Renal cortical epithelial cell (primary cell): Measurements from ENCODE around the gene L3MBTL4. TPM values are rescaled to one million over a fixed set of nuclear protein-coding genes. Genes with fewer than 3 reads are reported as not detected.

Source experiments
- DNase-seq: peaks from one replicate; pipeline ENCODE4 v3.0.0-alpha.2; 2011; ENCODE audit warnings: low read depth
- total RNA-seq: library from RNA; depleted of rRNA; stranded (reverse); fragments of >200 nt; gene quantifications from 2 replicates; pipeline ENCODE4 v1.2.3, GENCODE V29; 2014

Gene L3MBTL4
- total RNA-seq, 1 donor from 2014 or later, result 2.2 TPM

DNA sequence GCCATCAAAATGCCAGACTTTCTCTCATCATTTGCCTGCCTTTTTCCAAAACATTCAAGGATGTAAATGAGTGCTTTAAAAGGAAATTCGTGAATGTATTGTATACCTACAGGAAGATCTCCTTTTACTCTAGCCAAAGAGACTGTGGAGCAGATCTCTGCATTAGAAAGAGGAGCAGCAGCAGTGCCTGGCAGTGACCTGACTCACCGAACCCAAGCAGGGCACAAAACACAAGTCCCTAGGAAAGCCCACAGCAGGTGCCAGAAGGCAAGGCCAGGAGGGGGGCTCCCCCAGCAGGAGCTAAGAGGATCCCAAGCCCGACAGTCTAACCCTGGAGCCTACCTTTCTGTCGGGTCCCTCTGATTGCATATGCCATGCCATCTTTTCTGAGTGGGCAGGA is 47.9 kb downstream of the L3MBTL4 start:
- DNase-seq, result no peak

DNA sequence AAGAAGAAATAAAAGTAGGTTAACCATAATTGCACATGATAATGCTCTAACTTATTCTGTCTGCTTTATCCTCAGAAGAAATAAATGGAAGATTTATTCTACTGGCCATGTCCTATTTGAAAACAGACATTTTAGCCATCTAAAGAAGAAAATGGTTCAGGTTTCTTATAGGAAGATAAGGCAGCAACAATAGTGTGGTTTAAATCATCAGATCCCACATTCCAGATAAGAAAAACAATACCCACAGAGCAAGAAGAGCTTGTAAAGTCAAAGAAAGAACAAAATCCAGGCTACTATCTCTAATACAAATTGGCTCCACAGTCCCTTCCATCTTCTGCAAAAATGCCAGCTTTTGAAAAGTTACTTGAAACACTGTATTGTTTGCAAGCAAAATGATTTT is 49.3 kb downstream of the L3MBTL4 start:
- no peak for DNase-seq

DNA sequence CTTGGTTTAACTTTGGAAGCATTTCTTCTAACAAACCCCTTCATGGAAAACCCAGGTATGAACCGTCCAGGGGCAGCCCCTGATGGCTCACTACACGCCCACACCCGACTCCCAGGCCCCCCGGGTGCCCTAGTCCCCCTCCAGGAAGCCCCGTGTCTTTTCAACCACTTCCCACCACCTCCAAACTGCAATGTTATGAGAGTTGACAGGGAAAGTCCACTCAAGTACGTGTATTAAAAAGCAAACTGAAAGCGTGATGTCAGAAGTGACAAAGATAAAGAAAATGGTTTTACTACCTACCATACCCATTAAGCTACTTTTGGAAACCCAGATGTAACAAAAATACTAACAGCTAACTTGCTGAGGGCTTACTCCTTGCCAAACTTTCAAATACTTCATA is 51.5 kb downstream of the L3MBTL4 start:
- DNase-seq, result peak; percentile 13

DNA sequence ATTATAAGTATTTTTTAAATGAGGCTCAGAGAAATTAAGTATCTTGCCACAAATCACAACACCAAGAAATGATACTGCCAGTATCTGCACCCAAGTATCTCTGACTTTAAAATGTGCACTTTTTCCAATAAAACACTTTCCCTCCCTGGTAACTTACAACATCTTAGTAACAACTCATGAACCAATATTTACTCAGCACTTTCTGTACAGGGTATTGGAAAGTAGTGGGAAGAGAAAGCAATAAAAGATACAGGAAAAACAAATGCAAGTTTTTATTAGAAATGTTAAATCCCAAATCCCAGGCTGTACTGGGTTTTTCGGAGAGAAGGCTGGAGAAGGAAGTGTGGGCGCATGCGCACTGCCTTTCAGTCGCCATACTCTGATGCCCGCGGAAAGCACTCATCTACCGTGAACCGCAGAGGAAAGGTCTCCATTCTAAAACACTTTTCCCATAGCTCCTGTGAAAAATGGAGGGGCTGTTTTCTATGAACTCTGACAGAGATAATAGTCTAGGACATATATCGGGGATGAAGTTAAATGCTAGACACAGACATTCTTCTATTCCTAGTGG is 52.1 kb downstream of the L3MBTL4 start:
- peak; percentile 35 for DNase-seq

DNA sequence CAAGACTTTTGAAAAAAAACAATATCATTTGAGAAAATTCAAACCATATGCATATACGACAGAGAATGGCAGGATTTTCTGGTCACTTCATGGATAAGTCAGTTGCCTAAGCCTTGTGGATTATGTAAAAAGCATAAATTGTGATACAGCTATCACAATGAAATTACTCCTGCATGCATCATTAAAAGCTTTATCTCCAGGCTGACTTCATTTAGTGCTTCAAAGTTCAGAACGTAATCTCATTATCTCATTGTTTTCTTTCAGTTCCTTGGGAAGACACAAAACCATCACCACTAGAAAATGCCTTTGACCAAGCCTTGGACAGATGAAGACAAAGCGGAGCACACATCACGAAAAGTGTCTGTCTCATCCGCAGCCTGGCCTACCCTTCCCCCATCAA is 57.0 kb downstream of the L3MBTL4 start:
- no peak for DNase-seq

DNA sequence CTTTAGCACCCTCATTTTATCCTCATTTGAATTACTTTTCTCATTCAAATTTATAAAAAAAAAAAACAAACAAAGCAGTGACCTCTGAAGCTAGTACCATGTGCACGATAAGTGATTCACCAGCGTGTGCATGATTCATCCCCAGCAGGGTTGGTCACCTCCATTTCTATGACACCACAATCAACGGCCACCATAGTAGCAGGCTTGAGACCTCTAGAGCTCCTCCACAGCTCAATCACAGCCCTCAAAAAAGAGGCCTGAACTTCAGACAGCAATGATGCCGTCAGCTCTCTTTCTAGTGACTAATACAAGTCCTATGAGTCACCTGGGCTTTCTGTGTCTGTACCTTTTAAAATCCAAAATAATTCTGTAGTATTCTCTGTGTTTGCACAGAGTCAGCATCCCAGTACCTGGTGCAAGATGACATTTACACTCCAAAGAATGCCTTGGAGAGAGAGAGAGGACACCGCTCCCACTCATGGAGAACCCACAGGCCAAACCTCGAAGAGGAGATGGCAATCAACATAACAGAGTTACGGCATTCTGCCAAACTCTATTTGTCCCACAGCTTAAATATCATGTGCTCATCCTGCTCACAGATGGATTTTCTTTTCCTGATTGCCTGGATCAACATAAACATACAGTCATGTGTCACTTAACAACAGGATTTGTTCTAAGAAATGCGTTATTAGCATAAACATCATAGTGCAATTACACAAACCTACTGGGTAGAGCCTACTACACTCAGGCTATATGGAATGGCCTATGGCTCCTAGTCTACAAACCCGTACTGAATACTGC is 58.7 kb downstream of the L3MBTL4 start:
- DNase-seq, result peak; percentile 80

DNA sequence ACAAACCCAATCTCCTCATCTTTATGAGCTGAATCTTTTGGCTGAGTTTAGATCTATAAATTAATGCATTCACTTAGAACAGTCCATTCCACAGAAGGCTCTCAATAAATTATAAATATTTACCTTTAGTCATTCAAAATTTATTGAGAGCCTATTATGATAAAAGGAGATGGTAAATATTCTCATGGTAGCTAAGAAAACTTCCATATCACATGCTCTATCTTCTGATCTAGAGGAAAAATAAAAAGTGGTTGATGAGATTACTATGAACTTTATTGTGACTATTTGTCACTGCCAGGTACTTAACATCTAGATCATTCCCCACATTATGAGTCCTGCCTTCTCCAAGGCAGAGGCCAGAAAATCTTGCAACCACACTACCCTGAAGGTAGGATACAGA is 62.4 kb downstream of the L3MBTL4 start:
- DNase-seq, result no peak

DNA sequence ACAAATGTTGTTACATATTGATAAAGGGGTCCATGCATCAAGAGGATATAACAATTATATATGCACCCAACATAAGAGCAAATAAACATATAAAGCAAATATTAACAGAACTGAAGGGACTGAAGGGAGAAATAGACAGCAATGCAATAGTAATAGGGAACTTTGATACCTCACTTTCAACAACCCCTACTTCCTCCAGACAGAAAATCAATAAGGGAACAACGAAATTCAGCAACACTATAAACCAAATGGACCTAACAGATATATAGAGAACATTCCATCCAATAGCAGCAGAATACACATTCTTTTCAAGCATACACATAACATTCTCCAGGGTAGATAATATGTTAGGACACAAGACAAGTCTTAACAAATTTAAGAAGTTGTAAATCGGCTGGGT is 71.7 kb downstream of the L3MBTL4 start:
- DNase-seq, result no peak

DNA sequence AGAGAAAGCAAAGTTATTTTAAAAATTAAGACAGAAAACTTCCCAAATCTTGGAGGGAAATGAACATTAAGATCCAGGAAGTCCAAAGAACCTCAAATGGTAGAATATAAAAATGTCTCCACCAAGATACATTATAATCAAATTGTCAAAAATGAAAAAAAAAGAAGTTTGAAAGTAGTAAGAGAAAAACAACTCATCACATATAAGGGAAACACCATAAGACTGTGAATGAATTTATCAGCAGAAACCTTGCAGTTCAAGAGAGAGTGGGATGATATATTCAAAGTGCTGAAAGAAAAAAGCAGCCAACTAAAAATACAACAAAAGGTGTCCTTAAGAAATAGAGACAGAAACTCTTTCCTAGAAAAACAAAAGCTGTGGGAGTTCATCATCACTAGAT is 73.0 kb downstream of the L3MBTL4 start:
- no peak for DNase-seq

DNA sequence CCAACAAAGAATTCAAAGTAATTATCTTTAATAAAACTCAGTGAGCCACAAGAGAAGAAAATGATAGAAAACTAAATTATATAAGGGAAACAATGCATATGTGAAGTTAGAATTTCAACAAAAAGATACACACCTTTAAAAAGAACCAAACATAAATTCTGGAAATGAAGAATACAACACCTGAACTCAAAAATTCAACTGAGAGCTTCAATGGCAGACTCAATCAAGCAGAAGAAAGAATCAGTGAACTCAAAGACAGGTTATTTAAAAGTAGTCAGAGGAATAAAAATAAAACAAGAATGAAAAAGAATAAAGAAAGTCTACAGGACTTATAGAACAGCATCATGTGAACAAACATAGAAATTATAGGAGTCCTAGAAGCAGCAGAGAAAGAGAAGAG is 73.4 kb downstream of the L3MBTL4 start:
- no peak for DNase-seq

DNA sequence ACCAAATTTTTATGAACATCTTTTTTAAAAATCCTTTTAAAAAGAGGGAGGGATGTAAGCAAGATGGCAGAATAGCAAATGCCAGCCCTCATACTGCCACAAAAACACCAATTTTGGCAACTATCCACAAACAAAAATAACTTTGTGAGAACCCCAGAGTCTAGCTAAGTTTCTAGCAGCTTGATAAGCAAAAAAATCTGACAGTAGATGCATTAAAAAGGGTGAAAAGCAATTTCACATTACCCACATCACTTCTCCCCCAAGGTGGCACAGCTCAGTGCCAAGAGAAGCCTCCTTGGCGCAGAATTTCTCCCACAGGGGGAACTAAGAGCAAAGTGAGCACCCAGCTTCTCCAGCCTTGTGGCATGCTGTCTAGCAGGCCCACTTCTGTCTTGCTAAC is 74.6 kb downstream of the L3MBTL4 start:
- DNase-seq, result no peak

DNA sequence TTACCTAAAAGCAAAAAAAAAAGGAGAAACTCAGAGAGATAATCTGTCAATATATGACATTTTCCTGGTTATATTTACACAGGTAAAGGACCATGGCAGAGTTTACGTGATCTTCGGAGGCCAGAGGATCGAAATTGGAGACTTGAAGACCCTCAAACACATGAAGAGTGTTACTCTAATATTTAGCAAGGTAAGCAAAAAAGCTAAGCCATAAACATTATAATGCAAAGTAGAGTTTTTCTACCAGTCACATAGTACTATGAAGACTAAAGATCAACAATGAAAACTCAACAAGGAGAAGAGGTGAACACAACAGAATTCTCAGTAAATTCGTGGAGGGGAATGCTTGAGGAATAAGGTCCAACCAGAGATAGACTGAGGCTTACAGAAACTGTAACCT is 78.5 kb downstream of the L3MBTL4 start:
- DNase-seq, result no peak

DNA sequence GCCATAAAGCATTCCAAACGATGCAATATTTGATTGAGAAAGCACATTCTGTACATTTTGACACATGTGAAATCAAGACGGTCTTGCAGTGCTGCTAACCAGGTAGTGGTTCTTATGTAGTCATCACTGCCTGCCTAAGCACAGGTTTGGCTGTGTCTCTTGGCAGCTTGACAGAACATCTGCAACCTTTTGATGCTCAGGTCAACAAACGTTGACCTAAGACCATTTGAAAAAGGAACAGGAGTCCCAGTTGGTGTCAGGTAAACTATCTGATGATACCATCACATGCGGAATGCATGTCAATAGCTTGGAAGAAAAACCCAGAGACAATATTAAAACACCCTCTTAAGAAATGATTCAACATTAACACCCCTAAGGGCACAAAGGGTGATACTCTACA is 80.7 kb downstream of the L3MBTL4 start:
- no peak for DNase-seq

DNA sequence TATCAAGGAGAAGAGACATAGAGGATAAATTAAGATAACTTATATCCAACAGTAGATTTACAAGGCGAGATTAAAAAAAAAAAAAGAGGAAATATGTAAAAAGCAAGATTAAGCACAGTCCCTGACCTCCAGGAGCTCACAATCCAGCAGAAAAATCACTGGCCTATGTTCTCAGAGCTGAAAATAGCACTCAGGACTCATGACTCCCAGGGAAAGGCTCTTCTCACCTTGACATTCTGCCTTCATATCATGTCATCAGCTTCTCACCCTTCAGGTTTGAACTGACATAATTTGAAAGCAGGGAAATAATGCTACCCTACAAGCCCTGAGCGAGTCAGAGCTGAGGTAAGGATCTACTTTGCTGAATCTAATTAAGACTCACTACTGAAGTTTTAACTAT is 82.8 kb downstream of the L3MBTL4 start:
- no peak for DNase-seq

DNA sequence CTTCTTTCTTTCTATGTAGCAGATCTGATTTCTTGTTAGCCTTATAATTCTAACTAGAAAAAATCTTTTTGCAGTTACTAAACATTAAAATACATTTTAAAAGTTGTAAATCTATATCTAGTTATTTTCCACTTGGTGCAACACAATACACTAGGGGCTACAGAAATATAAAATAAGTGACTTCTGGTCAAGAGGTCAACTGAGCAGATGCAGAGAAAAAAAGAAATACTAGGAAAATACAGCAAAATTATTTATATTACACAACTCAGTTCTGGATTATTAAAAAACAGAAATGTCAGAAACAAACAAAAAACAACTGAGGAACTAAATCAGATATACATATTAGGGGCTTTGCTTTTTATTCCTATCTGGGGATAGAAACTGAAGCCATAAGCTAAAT is 83.9 kb downstream of the L3MBTL4 start:
- no peak for DNase-seq

DNA sequence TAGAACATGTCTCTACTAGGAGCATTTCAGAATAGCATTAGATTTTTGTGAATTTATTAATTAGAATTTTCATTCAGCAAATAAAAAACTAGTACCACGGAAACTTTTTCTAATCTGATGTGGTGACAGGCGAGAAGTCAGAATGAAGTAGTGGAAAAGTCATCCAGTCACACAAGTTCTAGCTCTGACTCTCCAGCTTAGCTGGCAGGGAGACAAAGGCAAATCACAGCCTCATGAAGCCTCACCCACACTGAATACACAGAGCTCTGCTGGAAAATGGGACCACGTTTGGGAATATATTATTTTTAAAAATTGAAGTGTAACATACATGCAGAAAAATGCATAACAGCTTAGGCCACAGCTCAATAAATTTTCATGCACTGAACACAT is 86.1 kb downstream of the L3MBTL4 start:
- DNase-seq, result no peak

DNA sequence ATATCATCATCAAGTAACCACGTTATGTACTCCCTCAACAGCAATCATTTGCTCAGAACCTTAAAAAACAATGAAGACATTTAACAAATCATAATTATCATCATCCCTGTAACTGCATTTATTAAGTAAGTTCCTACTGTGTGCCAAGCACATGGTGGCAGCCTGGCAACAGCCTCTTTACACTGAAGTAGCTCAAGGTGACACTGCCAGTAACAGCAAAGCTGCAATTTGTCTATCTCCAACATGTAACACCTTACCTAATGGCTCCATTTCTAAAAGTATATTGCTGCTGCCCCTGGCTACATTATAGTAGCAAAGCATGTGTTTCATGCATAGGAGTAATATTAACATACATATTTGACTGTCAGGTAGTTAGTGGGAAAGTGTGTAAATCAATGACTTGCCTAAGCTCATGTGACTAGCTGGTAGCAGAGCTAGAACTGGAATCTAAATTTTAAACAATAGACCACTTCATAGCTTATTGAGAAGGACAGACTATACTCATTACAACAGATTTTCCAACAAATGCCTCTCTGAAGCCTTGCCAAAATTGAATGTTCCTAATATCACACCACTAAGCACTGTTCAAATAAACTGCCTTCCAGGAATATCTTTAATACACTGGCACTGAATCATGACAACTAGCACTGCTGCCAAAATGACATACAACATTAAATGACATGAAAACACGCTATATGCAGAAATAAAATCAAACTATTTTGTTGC is 86.7 kb downstream of the L3MBTL4 start:
- no peak for DNase-seq

DNA sequence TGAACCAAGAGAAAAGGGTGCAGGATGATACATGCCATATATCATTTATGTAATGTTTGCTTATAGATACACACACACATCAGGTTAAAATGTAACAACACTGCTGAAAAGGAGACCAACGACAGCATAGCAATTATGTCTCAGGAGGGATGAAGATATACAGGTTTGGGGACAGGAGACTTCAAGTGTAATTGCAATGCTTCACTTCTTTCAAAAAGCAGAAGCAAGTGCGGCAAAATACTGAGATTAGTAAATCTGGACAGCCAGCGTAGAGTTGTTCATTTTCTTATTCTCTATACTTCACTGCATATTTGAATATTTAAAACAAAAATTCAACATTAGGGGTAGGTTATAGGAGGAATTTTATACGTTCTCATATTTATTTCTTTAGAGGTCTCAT is 87.2 kb downstream of the L3MBTL4 start:
- no peak for DNase-seq

DNA sequence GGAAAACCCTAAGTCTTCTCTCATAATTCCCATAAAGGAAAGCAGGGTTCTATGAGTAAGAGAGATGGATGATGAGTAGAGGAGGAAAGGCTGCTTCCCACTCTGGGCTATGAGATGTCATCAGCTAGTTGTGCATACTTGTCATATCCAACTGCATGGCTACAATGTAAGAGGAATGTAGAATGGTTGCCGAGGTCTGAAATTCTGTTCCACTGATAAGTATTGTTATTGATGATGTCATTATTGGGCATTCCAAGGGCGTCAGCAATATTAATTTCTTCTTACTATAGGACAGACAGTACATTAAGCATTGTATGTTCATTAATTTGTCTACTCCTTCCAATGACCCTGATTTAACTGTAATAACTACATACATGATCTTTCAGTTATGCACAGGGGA is 88.1 kb downstream of the L3MBTL4 start:
- no peak for DNase-seq

DNA sequence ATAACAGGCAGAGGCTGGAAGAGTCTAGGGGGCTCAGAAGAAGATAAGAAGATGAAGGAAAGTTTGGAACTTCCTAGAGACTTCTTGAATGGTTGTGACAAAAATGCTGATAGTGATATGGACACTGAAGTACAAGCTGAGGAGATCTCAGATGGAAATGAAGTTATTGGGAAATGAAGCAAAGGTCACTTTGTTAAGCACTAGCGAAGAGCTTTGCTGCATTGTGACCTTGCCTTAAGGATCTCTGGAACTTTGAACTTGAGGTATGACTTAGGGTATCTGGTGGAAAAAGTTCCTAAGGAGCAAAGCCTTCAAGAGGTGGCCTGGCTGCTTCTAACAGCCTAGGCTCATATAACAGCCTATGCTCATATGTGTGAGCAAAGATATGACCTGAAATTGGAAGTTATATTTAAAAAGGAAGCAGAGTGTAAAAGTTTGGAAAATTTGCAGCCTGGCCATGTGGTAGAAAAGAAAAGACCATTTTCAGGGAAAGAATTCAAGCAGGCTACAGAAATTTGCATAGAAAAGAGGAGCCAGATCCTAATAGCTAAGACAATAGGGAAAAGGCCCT is 91.3 kb downstream of the L3MBTL4 start:
- DNase-seq, result no peak

DNA sequence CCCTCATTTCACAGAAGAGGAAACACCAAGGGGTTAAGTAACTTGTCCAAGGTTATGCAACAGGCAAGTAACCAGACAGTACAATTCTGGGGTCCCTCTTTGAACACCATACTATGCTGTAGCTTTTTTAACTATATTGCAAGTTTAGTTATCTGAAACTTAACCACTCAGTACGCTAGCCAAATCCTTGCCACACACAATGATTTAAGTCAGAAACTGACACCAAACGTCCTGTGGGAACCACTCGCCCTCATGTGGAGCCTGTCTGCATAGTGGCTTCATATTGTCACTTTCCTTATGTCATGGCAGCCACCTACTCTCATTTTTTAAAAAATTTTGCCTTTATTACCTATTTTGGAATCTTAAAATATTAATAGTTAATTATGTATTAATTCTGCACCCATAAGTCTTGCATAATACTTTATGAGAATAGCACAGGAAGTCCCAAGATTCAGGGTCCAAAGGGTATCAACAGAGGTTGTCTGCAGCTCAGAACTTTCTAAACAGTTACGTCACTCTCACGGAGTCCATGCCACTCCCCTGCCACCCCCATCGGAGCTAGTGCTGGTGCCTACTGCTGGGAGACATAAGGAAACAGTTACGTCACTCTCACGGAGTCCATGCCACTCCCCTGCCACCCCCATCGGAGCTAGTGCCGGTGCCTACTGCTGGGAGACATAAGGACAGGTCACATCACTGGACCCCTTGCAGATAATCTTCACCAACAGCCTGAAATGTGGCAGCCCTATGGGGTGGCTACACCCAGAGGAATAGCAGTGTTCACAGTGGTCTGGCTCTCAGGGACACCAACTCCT is 99.0 kb downstream of the L3MBTL4 start:
- DNase-seq, result no peak

DNA sequence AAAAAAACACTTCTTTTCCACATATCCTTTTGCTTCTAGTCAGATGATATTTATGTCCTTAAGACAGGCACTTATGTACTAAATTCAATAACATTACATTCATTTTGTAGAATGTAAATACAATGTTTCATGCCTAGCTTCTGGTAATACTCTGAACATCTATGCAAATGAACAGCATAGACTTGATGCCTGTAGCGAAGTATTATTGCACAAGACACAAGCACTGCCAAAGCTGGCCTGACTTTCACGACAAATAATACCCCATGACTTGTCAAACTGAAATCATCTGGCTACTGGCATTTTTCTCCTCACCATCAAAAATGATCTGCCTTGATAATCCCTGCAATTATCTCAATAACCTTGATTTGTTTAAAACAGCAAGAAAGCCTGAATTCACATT is 101.3 kb downstream of the L3MBTL4 start:
- DNase-seq, result no peak
